Activated CD8-positive, alpha-beta memory T cell treated with anti-CD3 and anti-CD28 coated beads for 24 hours (primary cell): ENCODE data around the gene TRAPPC1.
A peak's percentile ranks its signal among the peaks of the same experiment; 100 is the strongest.

ENCODE experiments used
- DNase-seq: peaks from one replicate; pipeline ENCODE4 v3.0.0-alpha.2; 2020

TRAPPC1 gene

GRCh38 chr17:7940034-7940433, 8.3 kb upstream of the TRAPPC1 start:
- DNase-seq, result no peak

- no peak for DNase-seq
Observed at GRCh38 chr17:7935859-7936258, 4.1 kb upstream of the TRAPPC1 start.

GRCh38 chr17:7932949-7933348, 1.2 kb upstream of the TRAPPC1 start:
- DNase-seq, result no peak

DNA sequence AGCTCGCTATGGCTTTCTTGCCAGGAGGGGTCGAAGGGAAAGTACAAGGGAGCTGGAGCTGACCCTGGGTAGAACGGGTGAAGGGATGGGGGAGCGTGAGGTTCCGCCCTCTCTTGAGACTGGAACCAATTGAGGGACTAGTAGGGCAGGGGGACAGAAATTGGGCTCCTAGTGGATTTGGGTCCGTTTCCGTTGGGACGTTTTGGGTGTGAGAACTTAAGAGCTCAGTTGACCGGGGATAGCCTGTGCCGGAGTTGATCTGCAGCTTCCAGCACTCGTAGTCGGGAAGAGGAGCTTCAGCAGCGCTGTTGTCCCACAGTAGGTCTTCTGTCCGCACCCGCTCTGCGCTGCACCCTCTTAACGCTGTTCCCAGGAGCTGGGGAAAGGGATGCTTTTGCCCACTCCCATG, 741 bp upstream of the TRAPPC1 start:
- DNase-seq, result peak; percentile 70

DNA sequence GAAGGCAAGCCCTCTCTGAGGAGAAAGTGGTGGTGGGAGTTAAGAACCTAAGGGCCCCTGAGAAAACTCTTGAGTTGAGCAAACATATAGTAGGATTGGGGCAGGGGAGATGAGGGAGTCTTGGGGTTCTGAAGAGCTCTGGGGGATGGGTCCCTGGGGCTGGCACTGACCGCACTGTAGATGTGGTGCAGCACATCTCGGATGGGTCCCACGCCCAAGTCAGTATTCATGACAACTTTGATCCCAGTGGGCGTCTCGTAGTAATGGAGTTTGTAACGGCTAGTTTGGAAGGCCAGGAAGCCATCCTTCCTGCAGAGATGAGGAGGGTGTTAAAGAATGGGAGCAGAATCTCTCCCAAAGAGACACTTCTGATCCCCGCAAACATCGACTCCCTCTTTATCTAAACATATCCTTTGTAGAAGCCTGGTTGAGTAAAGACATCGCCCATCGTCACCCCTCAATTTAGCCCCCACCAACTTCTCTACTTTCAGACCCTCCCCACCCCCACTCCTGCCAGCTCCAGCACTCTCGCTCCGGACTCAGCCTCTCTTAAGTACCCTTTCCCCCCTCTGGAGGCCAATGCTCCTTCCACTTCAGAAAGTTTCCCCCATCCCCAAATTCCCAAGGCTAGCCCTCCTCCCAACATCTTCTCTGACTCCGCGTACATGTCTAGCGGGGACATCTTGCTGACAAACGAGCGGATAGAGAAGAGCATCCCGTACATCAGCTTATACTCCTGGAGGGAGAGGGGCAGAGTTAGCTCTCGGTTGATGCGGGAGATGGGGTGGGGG, 710 bp downstream of the TRAPPC1 start:
- DNase-seq, result peak; percentile 69

- DNase-seq, result no peak
Observed at GRCh38 chr17:7929158-7930023, 2.4 kb downstream of the TRAPPC1 start, which contains the start of gene KCNAB3. KCNAB3 (minus strand) TSS chr17:7929856; CDS start chr17:7929435, 421 bp downstream.

- no peak for DNase-seq
Observed at GRCh38 chr17:7927596-7927995, 4.2 kb downstream of the TRAPPC1 start.

DNA sequence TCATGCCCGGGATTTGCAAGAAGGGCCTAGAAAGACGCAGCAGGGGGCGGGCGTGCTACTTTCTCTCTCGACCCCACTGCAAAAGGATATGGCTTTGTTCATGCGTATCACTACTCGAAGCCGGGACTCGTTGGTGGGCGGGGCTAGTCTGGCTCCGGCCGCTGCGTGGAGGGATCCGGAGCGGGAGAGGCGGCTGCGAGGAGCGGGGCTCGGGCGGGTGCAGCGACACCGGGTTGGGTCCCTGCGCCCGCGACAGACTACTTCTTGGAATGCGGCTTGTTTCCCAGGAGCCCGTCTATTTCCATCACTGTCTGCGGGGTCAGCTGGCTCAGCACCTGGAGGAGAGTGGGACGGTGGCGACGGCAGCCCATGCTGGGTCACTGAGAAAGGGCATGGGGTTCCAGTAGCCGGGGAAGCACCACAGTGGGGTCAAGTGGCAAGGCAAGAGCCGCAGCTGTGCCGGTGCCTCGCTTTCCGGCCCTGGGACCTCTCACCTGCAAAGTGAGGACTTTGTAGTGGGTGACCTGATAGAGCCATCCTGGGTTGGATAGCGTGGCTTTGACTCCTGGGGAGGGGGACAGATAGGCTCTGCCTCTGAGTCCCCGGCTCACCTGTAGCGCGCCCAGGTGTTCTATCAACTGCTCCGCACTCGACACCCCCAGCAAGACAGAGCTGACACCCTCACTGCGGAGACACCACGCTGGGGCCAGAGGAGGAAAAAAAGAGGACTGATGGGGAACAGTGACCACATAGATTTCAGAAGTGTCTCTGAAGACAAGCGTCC, 8.7 kb downstream of the TRAPPC1 start:
- DNase-seq, result peak; percentile 90

DNA sequence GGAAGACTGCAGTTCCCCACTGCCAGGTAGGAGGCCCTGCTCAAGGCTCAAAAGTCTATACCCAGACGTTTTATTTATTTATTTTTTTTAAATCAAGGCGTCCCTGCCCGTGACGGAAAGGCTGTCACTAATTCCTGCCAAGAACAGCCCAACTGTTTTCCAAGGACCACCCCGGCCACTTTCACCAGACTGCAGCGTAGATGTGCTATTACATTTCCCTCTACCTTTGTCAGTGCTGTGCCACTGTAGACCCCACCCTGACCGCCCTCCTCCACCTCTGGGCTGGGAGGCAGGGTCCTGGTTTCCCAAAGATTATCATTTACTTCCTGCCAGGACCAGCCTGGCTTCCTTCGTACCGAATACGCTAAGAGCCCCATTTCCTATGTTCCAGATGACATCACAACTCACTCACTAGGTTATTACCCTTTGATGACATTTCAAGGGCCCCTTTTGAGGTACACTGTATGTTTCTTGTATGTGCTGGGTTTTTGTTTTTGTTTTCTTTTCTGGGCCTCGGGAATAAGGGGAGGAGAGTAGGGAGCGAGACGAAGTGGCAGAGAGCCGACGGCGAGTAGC, 9.4 kb downstream of the TRAPPC1 start:
- DNase-seq, result no peak

DNA sequence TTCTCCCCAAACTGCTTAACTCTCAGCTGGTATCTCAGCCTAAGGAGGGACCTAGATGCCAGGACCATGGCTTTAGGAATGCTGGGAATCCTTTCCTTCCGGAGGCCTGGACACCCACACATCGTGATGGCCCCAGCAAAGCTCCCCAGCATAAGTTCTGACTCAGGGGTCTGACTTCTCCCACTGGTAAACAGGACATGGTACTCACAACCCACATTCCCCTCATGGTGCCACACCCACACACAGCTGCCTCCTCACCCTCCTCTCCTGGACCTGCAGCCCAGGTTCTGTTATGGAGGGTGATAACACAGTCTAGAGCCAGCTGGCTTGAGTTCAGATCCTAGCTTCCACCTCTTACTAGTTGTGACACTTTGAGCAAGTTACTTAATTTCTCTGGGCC, 14.9 kb downstream of the TRAPPC1 start:
- no peak for DNase-seq

DNA sequence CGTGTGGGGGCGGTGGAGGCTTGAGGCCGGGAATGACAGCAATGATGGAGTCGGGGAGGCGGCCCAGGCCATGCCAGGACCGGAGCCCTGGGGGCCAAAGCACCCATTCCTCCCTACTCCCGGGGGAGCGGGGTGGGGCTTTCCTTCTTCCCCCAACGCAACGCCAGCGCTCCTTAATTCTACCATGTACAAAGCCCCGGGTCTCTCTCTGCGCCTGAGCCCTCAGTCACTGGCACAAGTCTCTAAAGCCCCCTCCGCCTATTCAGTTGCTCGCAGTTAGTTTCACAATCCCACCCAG, 15.4 kb downstream of the TRAPPC1 start:
- no peak for DNase-seq

- peak; percentile 95 for DNase-seq
Observed at GRCh38 chr17:7915611-7916384, 15.9 kb downstream of the TRAPPC1 start, which contains the start of gene RNF227. RNF227 (minus strand) TSS chr17:7916289; CDS start chr17:7916195, 94 bp downstream.

- no peak for DNase-seq
Observed at GRCh38 chr17:7915179-7915610, 16.6 kb downstream of the TRAPPC1 start.

DNA sequence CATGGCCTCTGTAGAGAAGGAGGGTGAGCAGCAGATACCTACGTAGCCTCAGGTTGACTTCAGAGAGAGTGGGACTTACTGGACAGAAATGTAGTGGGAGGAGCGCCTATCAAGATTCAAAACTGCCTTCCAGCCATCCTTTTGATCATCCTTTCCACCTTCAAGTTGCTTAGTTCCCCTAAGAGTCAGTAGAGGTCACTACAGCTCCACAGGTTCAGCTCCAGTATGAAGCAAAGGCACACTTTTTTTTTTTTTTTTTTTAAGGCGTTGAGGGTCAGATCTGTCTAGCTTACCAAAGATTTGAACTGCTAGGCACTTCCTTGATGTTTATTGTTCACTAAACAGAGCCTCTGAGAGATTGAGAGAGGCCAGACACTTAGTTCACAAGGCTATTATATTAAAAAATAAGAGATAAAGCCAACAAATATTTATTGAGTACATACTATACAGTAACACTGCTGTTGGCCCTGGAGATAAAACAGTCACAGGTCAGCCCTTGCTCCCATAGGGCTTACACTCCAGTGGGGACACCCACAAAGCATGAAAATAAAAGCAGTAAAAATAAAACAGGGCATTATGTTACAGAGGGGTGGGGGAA, 18.7 kb downstream of the TRAPPC1 start:
- no peak for DNase-seq

GRCh38 chr17:7911116-7911515, 20.6 kb downstream of the TRAPPC1 start:
- DNase-seq, result no peak

DNA sequence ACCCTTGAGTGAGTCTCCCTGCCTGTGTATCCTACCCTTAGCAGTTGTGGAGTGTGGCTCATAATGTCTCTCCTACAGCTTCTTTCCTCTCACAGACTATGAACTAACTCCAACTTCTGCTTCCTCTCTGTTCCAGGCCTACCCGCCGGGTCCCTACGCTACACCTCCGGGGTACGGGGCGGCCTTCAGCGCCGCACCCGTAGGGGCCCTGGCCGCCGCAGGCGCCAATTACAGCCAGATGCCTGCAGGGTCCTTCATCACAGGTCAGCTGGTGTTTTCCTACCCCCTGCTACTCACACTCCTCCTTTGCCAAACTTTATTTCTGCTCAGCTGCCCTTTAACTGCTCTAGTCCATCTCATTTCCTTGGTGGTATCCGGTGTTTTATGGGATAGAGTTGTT, 21.0 kb downstream of the TRAPPC1 start:
- no peak for DNase-seq

GRCh38 chr17:7910281-7910680, 21.5 kb downstream of the TRAPPC1 start:
- DNase-seq, result no peak

DNA sequence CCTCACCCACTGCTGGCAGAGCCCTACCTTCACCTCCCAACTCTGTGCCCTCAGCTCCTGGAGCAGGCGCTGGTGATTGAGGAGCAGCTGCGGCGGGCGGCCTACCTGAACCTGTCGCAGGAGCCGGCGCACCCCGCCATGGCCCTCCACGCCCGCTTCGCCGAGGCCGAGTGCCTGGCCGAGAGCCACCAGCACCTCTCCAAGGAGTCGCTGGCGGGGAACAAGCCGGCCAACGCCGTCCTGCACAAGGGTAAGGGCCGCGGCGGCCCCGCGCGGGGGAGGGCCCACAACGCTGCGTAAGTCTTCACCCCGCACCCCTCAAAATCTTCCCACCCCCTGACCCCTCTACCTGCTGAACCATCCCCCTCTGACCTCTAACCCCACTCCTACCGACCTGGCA, 22.7 kb downstream of the TRAPPC1 start:
- no peak for DNase-seq

GRCh38 chr17:7903154-7904103, 28.3 kb downstream of the TRAPPC1 start:
- DNase-seq, result no peak

DNA sequence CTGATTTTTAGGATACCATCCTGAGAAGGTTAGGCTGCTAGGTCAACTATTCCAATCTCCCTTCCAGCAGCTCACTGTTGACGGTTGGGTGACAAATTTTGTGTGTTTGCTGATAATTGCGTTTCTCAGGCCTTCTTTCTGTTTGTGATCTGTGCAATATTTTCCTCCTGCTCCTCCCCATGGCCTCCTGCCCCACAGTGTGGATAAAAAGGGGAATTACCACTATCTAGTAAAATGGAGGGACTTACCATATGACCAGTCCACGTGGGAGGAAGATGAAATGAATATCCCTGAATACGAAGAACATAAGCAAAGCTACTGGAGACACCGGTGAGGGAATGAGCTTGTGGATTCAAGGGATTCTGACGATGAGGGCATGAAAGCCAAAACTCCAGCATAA, 34.0 kb downstream of the TRAPPC1 start:
- DNase-seq, result no peak
